Activated CD8-positive, alpha-beta T cell treated with anti-CD3 and anti-CD28 coated beads for 36 hours (primary cell): ENCODE results near the gene CD74. TPM values are rescaled to one million over a fixed set of nuclear protein-coding genes. Genes with fewer than 3 reads are reported as not detected.

Experiments
- ATAC-seq: fragments of 200-7000 bp; cut with Tn5 transposase; one replicate; pipeline ENCODE4 v1.10.0; 2021; ENCODE audit warnings: mild to moderate bottlenecking, moderate library complexity
- CTCF ChIA-PET: fragments of 350-600 bp; sonication (Branson Sonifier 250); formaldehyde crosslinking; loops from one replicate; lab custom pipeline; 2021; ENCODE audit warnings: antibody characterized with exemption; lab: Charles Lee
- POLR2A ChIA-PET: fragments of 350-600 bp; sonication (Branson Sonifier 250); formaldehyde crosslinking; loops from one replicate; lab custom pipeline; 2021; ENCODE audit warnings: antibody characterized with exemption; lab: Charles Lee
- DNase-seq: peaks from one replicate; pipeline ENCODE4 v3.0.0-alpha.2; 2020
- H3K27ac Mint-ChIP-seq: one replicate; pipeline ENCODE4 v1.8.0; 2021; ENCODE audit warnings: mild to moderate bottlenecking, mixed read lengths
- H3K27me3 Mint-ChIP-seq: one replicate; pipeline ENCODE4 v1.8.0; 2021; ENCODE audit warnings: mixed read lengths
- H3K36me3 Mint-ChIP-seq: one replicate; pipeline ENCODE4 v1.8.0; 2021; ENCODE audit warnings: low read depth, mixed read lengths
- H3K4me1 Mint-ChIP-seq: one replicate; pipeline ENCODE4 v1.8.0; 2021; ENCODE audit warnings: low read depth, mixed read lengths
- H3K4me3 Mint-ChIP-seq: one replicate; pipeline ENCODE4 v1.8.0; 2021; ENCODE audit warnings: mild to moderate bottlenecking, moderate library complexity, mixed read lengths
- H3K9me3 Mint-ChIP-seq: one replicate; pipeline ENCODE4 v1.8.0; 2021; ENCODE audit warnings: mixed read lengths
- CTCF ChIP-seq: fragments of 200-600 bp; IDR thresholded peaks from one replicate; pipeline ENCODE4 v1.8.0; 2022; ENCODE audit warnings: antibody characterized with exemption, mild to moderate bottlenecking
- intact Hi-C: fragments of 100-400 bp; cut with micrococcal nuclease; formaldehyde crosslinking; loops from one replicate; pipeline ENCODE4 v1.10.0; 2022
- total RNA-seq, 2 experiments: library from RNA; stranded (reverse); gene quantifications; one replicate each; pipeline ENCODE4 v1.2.3, GENCODE V29; 2021

The CD74 gene
- total RNA-seq, 2 experiments from 2014 or later = 277 to 282 TPM

- TF ChIP-seq CTCF = no peak
- DNase-seq (peak; percentile 98), ATAC-seq (peak; percentile 99)
- intact Hi-C loops = no loop called here
- Mint-ChIP-seq H3K4me1 (peaks cover 35% of the 10 kb centered on the region), H3K27me3 (no peaks in the 10 kb centered on the region), H3K4me3 (peak within 1 kb of the TSS; percentile 87), H3K27ac (peak within 1 kb of the TSS; percentile 91), H3K36me3 (peaks cover 36% of the 10 kb centered on the region), H3K9me3 (no peaks in the 10 kb centered on the region)
- ChIA-PET POLR2A (interaction anchor here (0.8 to 2.7 kb wide), 8 partner anchors 12 to 59 kb away, joined by 3 to 9 read pairs (median 3); partner anchors contain the start of gene CD74), CTCF (interaction anchor here (2.2 kb wide), 1 partner anchor 79 kb away, joined by 6 read pairs; no protein-coding TSS in a partner anchor)
These were observed 55.1 kb downstream of the CD74 start, which contains the start of gene TCOF1 for GRCh38 chr5:150357326-150358260. TCOF1 (plus strand) TSS chr5:150357697; CDS start chr5:150357747, 50 bp downstream.

GRCh38 chr5:150356575-150357294 lies 56.0 kb downstream of the CD74 start:
- peaks cover 27% of the 10 kb centered on the region for H3K4me1 Mint-ChIP-seq
- peaks cover 31% of the 10 kb centered on the region for H3K36me3 Mint-ChIP-seq
- intact Hi-C loops = no loop called here
- POLR2A ChIA-PET = interaction anchor here (1.2 kb wide), 1 partner anchor 81 kb away, joined by 3 read pairs; no protein-coding TSS in a partner anchor
- CTCF ChIA-PET = interaction anchor here (1.1 to 2.2 kb wide), 2 partner anchors 80 to 93 kb away, joined by 3 to 6 read pairs; no protein-coding TSS in a partner anchor
- peak overlapping the region; percentile 81 for H3K27ac Mint-ChIP-seq
- peak overlapping the region; percentile 87 for H3K4me3 Mint-ChIP-seq
- no peaks in the 10 kb centered on the region for H3K27me3 Mint-ChIP-seq
- H3K9me3 Mint-ChIP-seq = no peaks in the 10 kb centered on the region
- DNase-seq = no peak
- no peak for TF ChIP-seq CTCF
- no peak for ATAC-seq

- no peak overlapping the region for H3K4me3 Mint-ChIP-seq
- CTCF ChIA-PET = interaction anchor here (1.1 kb wide), 2 partner anchors 94 kb away, joined by 3 to 4 read pairs; no protein-coding TSS in a partner anchor
- intact Hi-C loops = no loop called here
- peaks cover 23% of the 10 kb centered on the region for H3K4me1 Mint-ChIP-seq
- DNase-seq (no peak), ATAC-seq (no peak)
- POLR2A ChIA-PET = interaction anchor here (1.2 kb wide), 1 partner anchor 82 kb away, joined by 3 read pairs; no protein-coding TSS in a partner anchor
- peaks cover 23% of the 10 kb centered on the region for H3K36me3 Mint-ChIP-seq
- no peaks in the 10 kb centered on the region for H3K9me3 Mint-ChIP-seq
- H3K27me3 Mint-ChIP-seq = no peaks in the 10 kb centered on the region
- TF ChIP-seq CTCF = no peak
- no peak overlapping the region for H3K27ac Mint-ChIP-seq
These were observed 56.9 kb downstream of the CD74 start for GRCh38 chr5:150355791-150356190.

GRCh38 chr5:150353032-150353675 lies 59.6 kb downstream of the CD74 start:
- intact Hi-C loops = no loop called here
- ATAC-seq = no peak
- no peaks in the 10 kb centered on the region for H3K9me3 Mint-ChIP-seq
- H3K36me3 Mint-ChIP-seq = peaks cover 3% of the 10 kb centered on the region
- ChIA-PET CTCF (no interaction called here), POLR2A (interaction anchor here (0.5 kb wide), 1 partner anchor 85 kb away, joined by 3 read pairs; no protein-coding TSS in a partner anchor)
- no peak overlapping the region for H3K4me3 Mint-ChIP-seq
- TF ChIP-seq CTCF = no peak
- no peak overlapping the region for H3K27ac Mint-ChIP-seq
- peaks cover 16% of the 10 kb centered on the region for H3K4me1 Mint-ChIP-seq
- no peak for DNase-seq
- H3K27me3 Mint-ChIP-seq = no peaks in the 10 kb centered on the region
